Stromal cell of bone marrow (primary cell): ENCODE results near the gene NDUFA1.
"Not testable (repeated sequence)": the region's sequence is repeated elsewhere in the genome, so short reads cannot be mapped to it uniquely, and the experiment has no call there.

Source experiments
- DNase-seq: peaks from one replicate; pipeline ENCODE4 v3.0.0-alpha.2; 2012; ENCODE audit warnings: low read depth

Gene NDUFA1

DNA sequence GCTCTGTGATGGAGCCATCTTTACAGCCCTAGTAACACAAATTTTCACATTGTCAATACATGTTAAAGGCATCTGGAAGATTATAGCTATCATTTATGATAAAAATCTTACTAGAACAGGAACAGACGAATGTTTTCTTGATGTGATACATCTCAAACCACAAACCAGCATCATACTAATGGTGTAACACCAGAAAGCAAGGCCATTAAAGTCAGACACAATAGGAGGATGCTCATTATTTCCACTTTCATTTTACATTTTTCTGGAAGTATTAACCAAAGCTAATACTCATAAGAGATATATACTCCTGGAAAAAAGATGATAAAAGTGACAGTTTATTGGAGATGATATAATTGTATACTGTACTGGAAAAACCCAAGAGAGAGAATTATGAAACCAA lies 29.3 kb downstream of the NDUFA1 start:
- no peak for DNase-seq

GRCh38 chrX:119916310-119916709 lies 44.7 kb downstream of the NDUFA1 start:
- no peak for DNase-seq

- no peak for DNase-seq
Measured at GRCh38 chrX:119917877-119918276, 46.2 kb downstream of the NDUFA1 start.

DNA sequence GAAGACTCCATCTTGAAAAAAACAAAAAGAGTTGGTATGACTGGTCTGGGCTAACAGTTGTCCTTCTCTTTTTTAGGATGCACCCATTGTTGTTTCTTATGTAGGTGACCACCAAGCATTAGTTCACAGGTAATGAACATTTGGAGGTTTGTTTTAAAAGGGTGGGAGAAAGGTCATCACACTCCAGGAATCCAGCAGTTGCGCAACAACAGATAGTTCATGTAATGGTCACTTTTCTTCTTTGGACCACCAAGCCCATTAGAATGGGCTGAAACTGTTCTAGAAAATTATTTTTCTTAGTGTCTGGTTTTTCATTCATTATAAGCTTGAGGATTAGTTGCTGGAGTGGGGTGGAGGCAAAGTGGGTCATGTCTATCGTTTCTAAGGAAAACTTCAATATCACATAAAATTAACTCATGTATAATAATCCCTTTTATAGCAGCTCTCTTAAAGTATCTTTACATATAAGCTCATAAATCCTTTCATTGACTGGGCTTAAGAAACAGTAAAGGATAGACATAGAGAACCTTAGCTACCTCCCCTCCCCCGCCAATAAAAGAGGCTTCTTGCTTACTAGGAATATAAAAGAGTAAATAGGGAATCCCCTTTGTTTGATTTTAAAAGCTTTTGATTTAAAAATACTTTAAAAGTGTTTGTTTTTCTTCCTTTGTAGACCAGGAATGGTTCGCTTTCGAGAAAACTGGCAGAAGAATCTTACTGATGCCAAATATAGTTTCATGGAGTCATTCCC lies 48.4 kb downstream of the NDUFA1 start:
- no peak for DNase-seq

- DNase-seq: not testable (repeated sequence)
Measured at GRCh38 chrX:119922391-119922790, 50.8 kb downstream of the NDUFA1 start.
